OCI-LY3 (cell line): ENCODE results near the gene ZNF516.

Source experiments
- EZH2phosphoT487 ChIP-seq: fragments of 200-600 bp; shearing (Covaris generic); IDR thresholded peaks from 2 replicates; pipeline ENCODE4 v1.6.1; 2018; ENCODE audit warnings: antibody characterized with exemption, mixed run types, low read depth
- TF ChIP-seq, protein P1 (sequence below): fragments of 200-600, 300-600 bp; sonication (generic); IDR thresholded peaks from 2 replicates; pipeline ENCODE4 v1.5.1; 2014; ENCODE audit warnings: antibody characterized with exemption, low read length, low read depth

DNA sequence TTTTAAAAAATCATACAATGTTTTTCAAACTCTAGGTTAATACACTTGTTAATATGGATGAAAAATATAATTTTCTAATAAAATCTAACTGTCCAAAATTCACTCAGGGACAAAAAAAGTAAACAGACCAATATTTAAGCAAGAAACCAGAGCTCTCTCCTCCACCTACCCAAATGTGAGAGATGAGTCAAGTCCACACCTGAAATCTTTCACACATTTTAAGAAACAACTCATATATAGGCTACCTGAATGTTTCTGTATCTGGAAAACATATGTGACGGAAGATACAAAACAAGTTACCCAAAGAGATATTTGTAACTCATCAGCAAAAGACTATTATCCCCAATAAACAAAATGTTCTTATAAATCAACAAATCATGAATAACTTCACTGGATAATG, 20.2 kb downstream of the ZNF516 start:
- TF ChIP-seq, protein P1, sequence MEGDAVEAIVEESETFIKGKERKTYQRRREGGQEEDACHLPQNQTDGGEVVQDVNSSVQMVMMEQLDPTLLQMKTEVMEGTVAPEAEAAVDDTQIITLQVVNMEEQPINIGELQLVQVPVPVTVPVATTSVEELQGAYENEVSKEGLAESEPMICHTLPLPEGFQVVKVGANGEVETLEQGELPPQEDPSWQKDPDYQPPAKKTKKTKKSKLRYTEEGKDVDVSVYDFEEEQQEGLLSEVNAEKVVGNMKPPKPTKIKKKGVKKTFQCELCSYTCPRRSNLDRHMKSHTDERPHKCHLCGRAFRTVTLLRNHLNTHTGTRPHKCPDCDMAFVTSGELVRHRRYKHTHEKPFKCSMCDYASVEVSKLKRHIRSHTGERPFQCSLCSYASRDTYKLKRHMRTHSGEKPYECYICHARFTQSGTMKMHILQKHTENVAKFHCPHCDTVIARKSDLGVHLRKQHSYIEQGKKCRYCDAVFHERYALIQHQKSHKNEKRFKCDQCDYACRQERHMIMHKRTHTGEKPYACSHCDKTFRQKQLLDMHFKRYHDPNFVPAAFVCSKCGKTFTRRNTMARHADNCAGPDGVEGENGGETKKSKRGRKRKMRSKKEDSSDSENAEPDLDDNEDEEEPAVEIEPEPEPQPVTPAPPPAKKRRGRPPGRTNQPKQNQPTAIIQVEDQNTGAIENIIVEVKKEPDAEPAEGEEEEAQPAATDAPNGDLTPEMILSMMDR = no peak
- TF ChIP-seq EZH2phosphoT487 = no peak
